GM08714 (cell line): ENCODE data around the gene CEBPA.

Experiments used
- H3K4me3 ChIP-seq: fragments of 200-500 bp; sonication (Bioruptor generic); 2 replicates; pipeline ENCODE4 v1.5.1; 2014; ENCODE audit warnings: mild to moderate bottlenecking, low read length, inconsistent platforms
- ZNF274 ChIP-seq: IDR thresholded peaks from 2 replicates; pipeline ENCODE4 v1.6.1; 2012; ENCODE audit warnings: mild to moderate bottlenecking, low read depth, low read length

Gene CEBPA

GRCh38 chr19:33269016-33269415 is 33.3 kb downstream of the CEBPA start:
- TF ChIP-seq ZNF274 = no peak
- H3K4me3 ChIP-seq = no peak overlapping the region

DNA sequence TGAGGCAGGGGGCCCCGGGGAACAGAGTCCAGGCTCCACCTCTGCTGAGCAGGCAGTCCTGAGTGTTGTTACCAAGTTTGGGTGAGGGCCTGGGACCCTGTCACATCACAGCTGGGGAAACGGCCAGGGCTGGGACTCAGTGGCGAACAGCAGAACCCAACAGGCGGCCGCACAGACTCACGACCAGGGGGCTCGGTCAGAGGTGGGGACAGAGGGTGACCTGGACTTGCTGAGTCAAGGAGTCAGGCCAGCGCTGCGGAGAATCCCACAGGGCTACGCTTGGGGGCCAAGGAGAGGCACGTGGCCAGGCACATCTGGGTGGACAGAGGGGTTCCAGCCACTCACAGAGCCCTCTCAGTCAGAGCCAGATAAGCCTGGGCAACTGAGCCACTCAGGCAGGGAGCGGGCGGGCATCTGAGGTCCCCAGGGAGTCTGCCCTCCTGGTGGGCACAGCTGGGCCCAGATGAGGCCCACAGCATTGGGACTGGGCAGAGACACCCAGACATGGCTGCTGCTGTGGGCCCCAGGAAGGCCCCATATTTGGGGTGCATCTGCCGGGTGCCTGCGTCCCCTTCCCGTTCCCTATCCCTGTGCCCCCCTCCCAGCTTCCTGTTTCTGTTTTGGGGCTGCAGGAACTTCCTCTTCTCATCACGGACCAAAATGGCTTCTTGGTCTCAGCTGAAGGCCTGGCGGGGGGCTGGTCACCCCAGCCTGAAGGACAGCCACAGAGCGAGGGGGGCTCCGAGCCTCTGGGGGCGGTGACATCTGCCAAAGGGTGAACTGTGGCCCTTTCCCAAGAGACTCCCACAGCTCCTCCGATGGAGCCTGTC is 34.0 kb downstream of the CEBPA start:
- H3K4me3 ChIP-seq = no peak overlapping the region
- no peak for TF ChIP-seq ZNF274

DNA sequence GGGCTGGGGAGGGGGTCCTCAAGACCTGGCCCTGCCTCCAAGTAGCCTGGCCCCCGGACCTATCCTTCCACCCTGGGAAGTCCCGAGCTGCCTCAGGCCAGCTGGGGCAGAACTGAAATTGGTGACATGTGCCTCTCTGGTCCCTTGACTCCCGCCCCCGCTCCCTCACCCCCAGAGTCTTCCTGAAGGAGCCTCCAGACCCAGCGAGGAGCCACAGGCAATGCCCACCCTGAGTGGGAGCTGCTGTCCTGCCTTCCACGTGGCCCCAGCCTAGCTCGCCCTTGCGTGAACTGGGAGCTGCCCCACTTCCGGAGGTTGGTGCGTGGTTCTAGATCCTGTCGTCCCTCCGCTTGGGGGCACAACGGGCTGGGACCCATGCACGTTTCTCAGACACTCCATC is 34.6 kb downstream of the CEBPA start:
- H3K4me3 ChIP-seq = no peak overlapping the region
- no peak for TF ChIP-seq ZNF274

GRCh38 chr19:33266974-33267484 is 35.3 kb downstream of the CEBPA start:
- no peak overlapping the region for H3K4me3 ChIP-seq
- TF ChIP-seq ZNF274 = no peak

DNA sequence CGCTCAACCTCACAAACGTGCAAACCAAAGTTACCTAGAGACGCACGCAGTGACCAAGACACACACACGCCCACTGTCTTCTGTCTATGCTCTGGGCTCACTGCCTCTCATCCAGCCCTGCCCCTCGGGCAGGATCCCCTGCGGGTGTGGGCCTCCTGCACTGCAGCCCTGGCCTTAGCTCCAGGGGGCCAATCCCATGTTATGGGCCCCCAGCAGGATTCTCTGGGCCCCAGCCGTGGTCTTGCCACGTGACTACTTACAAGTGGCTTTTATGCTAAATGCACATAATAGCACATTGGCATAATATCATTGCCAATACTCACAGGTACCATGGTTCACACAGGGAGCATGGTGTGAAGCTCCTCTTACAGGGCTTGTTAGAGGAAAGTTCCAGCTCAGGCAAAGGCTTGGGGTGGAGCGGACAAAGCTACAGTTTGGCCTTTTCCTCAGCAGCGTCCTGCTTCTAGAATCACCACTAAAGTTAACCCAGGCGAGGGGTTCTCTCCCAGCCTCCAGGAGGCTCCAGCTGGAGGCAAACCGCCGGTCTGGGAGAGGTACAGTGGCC is 37.4 kb downstream of the CEBPA start:
- no peak overlapping the region for H3K4me3 ChIP-seq

GRCh38 chr19:33263325-33264023 is 38.9 kb downstream of the CEBPA start:
- H3K4me3 ChIP-seq = no peak overlapping the region
- no peak for TF ChIP-seq ZNF274

More for the DNA sequence above, 37.4 kb downstream of the CEBPA start:
- TF ChIP-seq ZNF274 = no peak

DNA sequence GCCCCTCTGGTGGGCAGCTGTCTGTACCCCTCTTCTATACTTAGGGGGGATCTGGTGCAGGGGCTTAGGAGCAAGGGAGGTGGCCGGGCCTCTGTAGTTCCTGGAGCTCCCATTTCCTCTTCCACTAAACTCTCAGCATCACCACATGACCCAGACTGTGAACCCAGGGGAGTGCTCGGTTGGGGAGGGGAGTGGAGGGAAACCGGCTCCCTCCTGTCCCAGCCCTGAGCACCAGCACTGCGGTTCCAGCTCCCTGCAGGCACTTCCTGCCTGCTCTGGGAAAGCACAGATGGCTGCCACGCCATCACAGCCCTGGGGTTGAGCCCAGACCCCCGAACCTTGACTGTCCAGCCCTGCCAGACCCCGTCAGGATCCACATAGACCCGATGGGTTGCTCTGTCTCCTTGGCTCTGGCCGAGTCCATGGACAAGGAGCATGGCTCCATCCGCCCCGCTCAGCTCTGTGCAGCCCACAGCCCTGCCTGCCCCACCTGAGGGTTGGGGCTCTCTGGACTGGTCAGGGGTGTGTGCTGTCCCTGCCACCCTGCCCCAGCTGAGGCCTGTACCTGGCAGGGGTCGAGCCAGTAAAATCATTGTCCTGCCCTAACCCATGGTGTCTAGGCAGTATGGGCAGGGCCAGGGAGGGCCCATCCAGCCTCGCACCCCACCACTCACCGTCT is 40.7 kb downstream of the CEBPA start:
- TF ChIP-seq ZNF274 = no peak
- no peak overlapping the region for H3K4me3 ChIP-seq

- H3K4me3 ChIP-seq = no peak overlapping the region
- no peak for TF ChIP-seq ZNF274
These were observed 41.5 kb downstream of the CEBPA start for GRCh38 chr19:33260628-33261418.

DNA sequence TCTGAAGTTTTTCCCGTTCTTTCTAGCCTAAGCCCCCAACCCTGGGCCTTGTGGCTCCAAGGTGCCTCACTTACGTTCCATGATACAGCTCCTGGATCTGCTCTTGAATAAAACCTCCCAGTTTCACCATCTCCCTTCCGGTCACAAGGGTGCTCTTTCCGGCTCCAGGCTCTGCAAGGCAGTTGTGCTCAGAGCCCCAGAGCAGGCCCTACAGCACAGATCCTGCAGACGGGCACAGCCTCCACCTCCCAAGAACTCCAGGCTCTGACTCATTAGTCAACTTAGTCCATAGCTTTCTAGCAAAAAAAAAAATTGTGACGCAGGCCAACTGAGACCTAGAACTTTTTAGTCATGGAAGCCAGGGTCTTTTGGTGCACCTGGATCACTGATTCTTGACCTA is 42.8 kb downstream of the CEBPA start:
- no peak overlapping the region for H3K4me3 ChIP-seq
- TF ChIP-seq ZNF274 = no peak

DNA sequence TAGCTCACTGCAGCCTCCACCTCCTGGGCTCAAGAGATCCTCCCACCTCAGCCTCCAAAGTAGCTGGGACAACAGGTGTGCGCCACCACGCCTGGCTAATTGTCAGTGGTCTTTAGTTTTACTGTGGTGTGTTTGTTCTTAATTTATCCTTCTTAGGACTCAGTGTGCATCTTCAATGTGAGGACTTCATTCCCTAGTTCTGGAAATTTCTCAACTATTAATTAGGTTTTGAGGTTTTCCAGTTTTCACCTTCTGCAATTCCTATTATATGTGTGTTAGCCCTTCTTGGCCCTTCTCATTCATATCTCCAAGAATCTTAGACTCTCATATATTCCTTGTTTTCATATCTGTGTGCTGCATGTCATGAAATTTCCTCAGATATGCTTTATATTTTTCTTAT is 44.5 kb downstream of the CEBPA start:
- no peak for TF ChIP-seq ZNF274
- no peak overlapping the region for H3K4me3 ChIP-seq

DNA sequence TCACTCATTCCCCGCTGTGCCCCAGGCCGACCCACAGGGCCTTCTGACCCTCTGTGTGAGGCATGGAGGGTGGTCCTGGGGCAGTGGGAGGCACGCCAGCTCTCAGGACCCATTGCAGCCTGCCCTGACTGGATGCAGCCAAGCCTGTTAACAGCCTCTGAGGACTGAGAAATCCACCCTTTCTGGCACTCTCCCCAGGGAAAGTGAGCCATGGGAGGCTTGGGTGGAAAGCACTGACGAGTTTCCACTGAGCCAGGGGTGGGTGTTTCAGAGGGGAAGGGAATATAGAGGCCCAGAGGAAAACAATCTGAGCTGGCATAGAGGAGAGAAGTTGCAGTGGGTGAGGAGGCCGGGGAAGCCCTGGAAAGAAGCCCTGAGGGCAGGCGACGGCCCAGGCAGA is 46.1 kb downstream of the CEBPA start:
- TF ChIP-seq ZNF274 = no peak
- H3K4me3 ChIP-seq = no peak overlapping the region

DNA sequence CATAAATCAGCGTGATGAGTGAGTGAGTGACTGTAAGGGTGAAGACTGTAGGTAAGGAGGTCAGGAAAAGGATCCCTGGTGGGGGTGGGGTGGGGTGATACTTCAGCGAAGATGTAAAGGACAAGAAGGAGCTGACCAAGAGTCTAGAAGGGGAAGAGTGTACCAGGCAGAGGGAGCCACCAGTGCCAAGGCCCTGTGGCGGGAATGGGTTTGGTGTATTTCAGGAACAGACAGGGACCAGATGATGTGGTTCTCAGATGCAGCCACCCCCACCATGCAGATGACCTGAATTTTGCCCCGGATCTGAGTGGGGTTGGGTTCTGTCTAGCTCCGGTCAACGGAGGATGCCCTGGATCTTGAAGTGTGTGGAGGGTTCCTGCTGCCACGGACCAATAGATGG is 46.6 kb downstream of the CEBPA start:
- no peak for TF ChIP-seq ZNF274
- H3K4me3 ChIP-seq = no peak overlapping the region

GRCh38 chr19:33254245-33254824 is 48.0 kb downstream of the CEBPA start:
- H3K4me3 ChIP-seq = no peak overlapping the region
- TF ChIP-seq ZNF274 = no peak
